ENCODE results near the gene TPCN1.
A peak's percentile ranks its signal among the peaks of the same experiment; 100 is the strongest.

Gene TPCN1

DNA sequence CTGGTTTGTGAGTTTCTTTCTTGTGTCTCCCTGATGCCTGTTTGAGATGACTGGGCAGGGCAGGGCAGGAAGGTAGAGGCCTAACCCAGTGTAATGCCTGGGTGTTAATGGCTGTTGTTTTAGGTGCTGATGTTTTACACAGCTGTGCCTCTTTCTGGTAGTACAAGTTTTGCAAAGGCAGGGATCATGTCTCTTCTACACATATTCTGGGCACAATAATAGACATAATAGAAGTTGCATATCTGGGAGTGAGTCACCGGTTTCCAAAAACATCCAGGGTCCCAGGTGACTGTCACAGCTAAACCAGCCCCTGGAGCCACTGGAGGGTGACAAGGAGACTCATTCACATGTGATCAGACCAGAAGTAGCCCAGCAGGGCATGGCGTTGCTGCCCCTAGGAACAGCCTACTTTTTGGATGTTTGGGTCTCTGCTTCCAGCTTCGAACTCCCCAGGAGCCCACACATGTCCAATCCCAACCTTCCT, 18.1 kb downstream of the TPCN1 start:
- no peaks in the 10 kb centered on the region for H3K27me3 ChIP-seq (ENCODE audit: control insufficient read depth in 5 of 5, insufficient read depth in 4 of 5, low read length in 5 of 5)
- H3K36me3 ChIP-seq (ENCODE audit: control insufficient read depth in 5 of 5, insufficient read depth in 5 of 5, low read length in 5 of 5): peaks cover 0 to 34% (median 10%) of the 10 kb centered on the region in 5 donors
- peaks cover 20 to 83% (median 67%) of the 10 kb centered on the region in 5 donors for H3K4me1 ChIP-seq (ENCODE audit: control insufficient read depth in 5 of 5, insufficient read depth in 5 of 5, low read length in 5 of 5)
- H3K9me3 ChIP-seq (ENCODE audit: control insufficient read depth in 5 of 5, low read length in 5 of 5): no peaks in the 10 kb centered on the region
- no peak overlapping the region for H3K4me3 ChIP-seq (ENCODE audit: low read depth in 1 of 5, low read length in 5 of 5)
- peak overlapping the region; percentile 89 for H3K27ac ChIP-seq (ENCODE audit: low read depth, low read length)
- H3K9ac ChIP-seq (ENCODE audit: low read length in 5 of 5): peak overlapping the region in 1 of 5 donors; percentile 20

DNA sequence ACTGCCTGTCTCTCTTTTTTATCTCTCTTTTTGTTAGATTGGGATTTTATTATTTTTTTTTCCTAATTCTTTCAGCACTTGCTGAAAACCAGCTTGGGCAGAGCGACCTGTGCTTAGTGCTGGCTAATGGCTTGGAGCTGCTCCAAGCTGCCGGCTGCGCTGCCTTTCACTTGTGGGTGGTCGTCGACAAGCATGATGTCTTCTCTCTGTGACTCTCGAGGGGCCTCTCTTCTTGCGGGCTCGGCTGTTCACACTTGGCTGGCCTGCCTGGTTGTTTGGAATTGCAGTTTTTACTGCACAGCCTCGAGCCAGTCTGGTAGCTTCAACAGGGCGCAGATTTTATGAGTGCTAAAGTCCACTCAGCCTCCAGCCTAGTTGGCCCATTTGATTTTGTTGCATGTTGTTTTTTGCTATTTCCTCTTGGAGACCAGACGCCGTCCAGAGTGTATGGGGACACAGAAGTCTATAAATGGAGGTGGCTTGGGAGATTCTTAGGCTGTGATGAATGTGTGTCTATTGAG, 18.6 kb downstream of the TPCN1 start:
- Histone ChIP-seq H3K27me3 (ENCODE audit: control insufficient read depth in 5 of 5, insufficient read depth in 4 of 5, low read length in 5 of 5) (no peaks in the 10 kb centered on the region), H3K36me3 (ENCODE audit: control insufficient read depth in 5 of 5, insufficient read depth in 5 of 5, low read length in 5 of 5) (peaks cover 0 to 30% (median 8%) of the 10 kb centered on the region in 5 donors), H3K4me3 (ENCODE audit: low read depth in 1 of 5, low read length in 5 of 5) (peak overlapping the region in 2 of 5 donors; percentile 10 to 42), H3K9ac (ENCODE audit: low read length in 5 of 5) (peak overlapping the region in 1 of 5 donors; percentile 20), H3K4me1 (ENCODE audit: control insufficient read depth in 5 of 5, insufficient read depth in 5 of 5, low read length in 5 of 5) (peaks cover 25 to 86% (median 73%) of the 10 kb centered on the region in 5 donors), H3K27ac (ENCODE audit: low read depth, low read length) (peak overlapping the region; percentile 89), H3K9me3 (ENCODE audit: control insufficient read depth in 5 of 5, low read length in 5 of 5) (no peaks in the 10 kb centered on the region)

DNA sequence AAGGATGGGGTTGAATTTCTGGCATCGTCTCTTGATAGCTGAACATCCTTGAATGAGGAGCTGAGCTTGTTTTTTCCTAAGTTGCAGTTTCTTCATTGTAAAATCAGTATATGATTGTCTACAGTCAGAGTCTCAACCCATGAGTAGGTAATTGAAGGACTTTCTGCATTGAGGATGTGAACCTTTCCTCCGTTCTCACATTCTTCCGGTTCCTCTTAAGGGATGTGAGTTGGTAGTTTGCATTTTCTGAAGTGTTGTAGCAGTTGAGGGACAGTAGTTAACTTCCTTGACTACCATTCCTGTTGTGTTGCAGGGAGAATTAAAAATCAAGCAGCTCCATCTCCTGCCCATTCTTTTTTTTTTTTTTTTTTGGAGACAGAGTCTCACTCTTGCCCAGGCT, 19.1 kb downstream of the TPCN1 start:
- H3K9ac ChIP-seq (ENCODE audit: low read length in 5 of 5): no peak overlapping the region
- H3K36me3 ChIP-seq (ENCODE audit: control insufficient read depth in 5 of 5, insufficient read depth in 5 of 5, low read length in 5 of 5): peaks cover 0 to 30% (median 8%) of the 10 kb centered on the region in 5 donors
- peaks cover 25 to 90% (median 75%) of the 10 kb centered on the region in 5 donors for H3K4me1 ChIP-seq (ENCODE audit: control insufficient read depth in 5 of 5, insufficient read depth in 5 of 5, low read length in 5 of 5)
- no peaks in the 10 kb centered on the region for H3K9me3 ChIP-seq (ENCODE audit: control insufficient read depth in 5 of 5, low read length in 5 of 5)
- peak overlapping the region; percentile 89 for H3K27ac ChIP-seq (ENCODE audit: low read depth, low read length)
- peak overlapping the region in 1 of 5 donors; percentile 10 for H3K4me3 ChIP-seq (ENCODE audit: low read depth in 1 of 5, low read length in 5 of 5)
- no peaks in the 10 kb centered on the region for H3K27me3 ChIP-seq (ENCODE audit: control insufficient read depth in 5 of 5, insufficient read depth in 4 of 5, low read length in 5 of 5)

DNA sequence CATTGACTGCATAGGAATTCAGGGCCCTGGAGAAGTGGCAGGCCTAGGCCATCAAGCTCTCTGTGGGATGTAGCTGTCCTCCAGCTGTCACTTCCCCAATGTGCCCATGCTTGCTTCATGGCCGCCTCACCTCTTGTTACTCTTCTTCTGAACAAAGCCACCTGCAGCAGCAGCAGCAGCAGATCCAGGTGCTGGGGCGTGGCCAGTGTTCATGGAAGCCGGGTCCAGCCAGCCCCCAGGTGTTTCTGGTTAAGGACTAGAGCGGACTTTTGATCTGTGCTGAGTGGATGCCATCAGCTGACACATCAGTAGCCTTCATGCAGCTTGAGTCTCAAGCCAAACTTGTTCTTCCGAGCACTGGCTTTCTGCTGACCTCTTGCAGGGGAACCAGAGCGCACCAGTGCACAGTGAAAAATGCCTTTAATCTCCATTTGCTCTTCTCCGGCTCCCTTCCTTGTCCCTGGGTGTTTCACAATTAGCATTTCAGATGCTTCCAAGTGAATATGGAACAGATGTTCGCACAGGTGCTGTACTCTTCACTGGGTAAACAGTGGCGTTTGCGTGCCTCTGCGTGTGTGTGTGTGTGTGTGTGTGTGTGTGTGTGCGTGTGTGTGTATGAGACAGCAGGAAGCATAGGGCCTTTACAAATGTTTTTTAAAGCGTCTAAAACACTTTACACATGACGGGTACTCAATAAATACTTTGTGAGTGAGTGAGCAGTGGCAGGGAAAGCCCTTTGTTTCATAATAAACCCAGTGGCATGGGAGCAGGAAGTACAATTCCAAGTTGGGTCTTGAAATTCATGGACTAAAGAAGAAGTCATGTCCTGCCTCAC, 20.1 kb downstream of the TPCN1 start:
- peak overlapping the region; percentile 37 for H3K27ac ChIP-seq (ENCODE audit: low read depth, low read length)
- H3K9me3 ChIP-seq (ENCODE audit: control insufficient read depth in 5 of 5, low read length in 5 of 5): no peaks in the 10 kb centered on the region
- peaks cover 29 to 91% (median 78%) of the 10 kb centered on the region in 5 donors for H3K4me1 ChIP-seq (ENCODE audit: control insufficient read depth in 5 of 5, insufficient read depth in 5 of 5, low read length in 5 of 5)
- no peaks in the 10 kb centered on the region for H3K27me3 ChIP-seq (ENCODE audit: control insufficient read depth in 5 of 5, insufficient read depth in 4 of 5, low read length in 5 of 5)
- H3K4me3 ChIP-seq (ENCODE audit: low read depth in 1 of 5, low read length in 5 of 5): no peak overlapping the region
- H3K9ac ChIP-seq (ENCODE audit: low read length in 5 of 5): no peak overlapping the region
- H3K36me3 ChIP-seq (ENCODE audit: control insufficient read depth in 5 of 5, insufficient read depth in 5 of 5, low read length in 5 of 5): peaks cover 0 to 23% (median 5%) of the 10 kb centered on the region in 5 donors

DNA sequence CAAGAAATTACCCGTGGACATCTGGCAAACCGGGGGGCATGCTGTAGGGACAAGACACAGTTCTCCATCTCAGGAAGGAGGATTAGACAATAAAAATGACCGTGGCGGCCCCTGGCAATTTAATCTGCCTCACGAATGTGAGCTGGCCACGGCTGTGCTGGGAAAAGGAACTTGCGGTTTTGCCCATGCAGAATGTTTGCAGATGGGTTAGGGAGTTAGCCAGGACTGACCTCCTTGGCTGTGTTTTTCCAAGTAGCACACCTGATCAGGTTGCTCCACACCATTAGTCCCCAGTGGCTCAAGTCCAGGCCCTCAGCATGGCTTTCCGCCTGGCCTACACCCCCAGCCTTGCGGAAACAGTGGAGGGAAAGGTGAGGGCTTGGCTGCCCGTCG, 20.8 kb downstream of the TPCN1 start:
- H3K27me3 ChIP-seq (ENCODE audit: control insufficient read depth in 5 of 5, insufficient read depth in 4 of 5, low read length in 5 of 5): no peaks in the 10 kb centered on the region
- no peak overlapping the region for H3K4me3 ChIP-seq (ENCODE audit: low read depth in 1 of 5, low read length in 5 of 5)
- peaks cover 27 to 91% (median 76%) of the 10 kb centered on the region in 5 donors for H3K4me1 ChIP-seq (ENCODE audit: control insufficient read depth in 5 of 5, insufficient read depth in 5 of 5, low read length in 5 of 5)
- H3K9ac ChIP-seq (ENCODE audit: low read length in 5 of 5): no peak overlapping the region
- peak overlapping the region; percentile 37 for H3K27ac ChIP-seq (ENCODE audit: low read depth, low read length)
- H3K36me3 ChIP-seq (ENCODE audit: control insufficient read depth in 5 of 5, insufficient read depth in 5 of 5, low read length in 5 of 5): peaks cover 0 to 28% (median 9%) of the 10 kb centered on the region in 5 donors
- H3K9me3 ChIP-seq (ENCODE audit: control insufficient read depth in 5 of 5, low read length in 5 of 5): no peaks in the 10 kb centered on the region

DNA sequence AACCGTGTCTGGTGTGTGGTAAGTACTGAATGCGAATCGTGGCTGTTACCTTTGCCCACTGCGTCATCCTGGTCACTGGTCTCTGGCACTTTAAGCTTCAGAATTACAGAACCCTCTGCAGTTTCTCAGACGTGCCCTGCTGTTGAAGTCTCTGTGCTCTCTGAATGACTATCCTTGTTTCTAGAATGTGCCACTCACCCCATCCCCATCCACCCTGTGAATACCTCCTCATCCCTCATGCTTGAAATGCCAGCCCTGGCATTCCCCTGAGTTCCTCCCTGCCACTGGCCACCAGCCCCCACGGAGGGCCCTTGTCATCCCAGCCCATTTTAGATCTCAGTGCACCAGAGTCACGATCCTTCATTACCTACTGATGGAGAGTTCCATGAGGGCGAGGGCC, 21.3 kb downstream of the TPCN1 start:
- no peaks in the 10 kb centered on the region for H3K27me3 ChIP-seq (ENCODE audit: control insufficient read depth in 5 of 5, insufficient read depth in 4 of 5, low read length in 5 of 5)
- no peak overlapping the region for H3K27ac ChIP-seq (ENCODE audit: low read depth, low read length)
- H3K36me3 ChIP-seq (ENCODE audit: control insufficient read depth in 5 of 5, insufficient read depth in 5 of 5, low read length in 5 of 5): peaks cover 0 to 33% (median 9%) of the 10 kb centered on the region in 5 donors
- H3K4me3 ChIP-seq (ENCODE audit: low read depth in 1 of 5, low read length in 5 of 5): no peak overlapping the region
- H3K9ac ChIP-seq (ENCODE audit: low read length in 5 of 5): no peak overlapping the region
- H3K4me1 ChIP-seq (ENCODE audit: control insufficient read depth in 5 of 5, insufficient read depth in 5 of 5, low read length in 5 of 5): peaks cover 29 to 85% (median 73%) of the 10 kb centered on the region in 5 donors
- no peaks in the 10 kb centered on the region for H3K9me3 ChIP-seq (ENCODE audit: control insufficient read depth in 5 of 5, low read length in 5 of 5)

DNA sequence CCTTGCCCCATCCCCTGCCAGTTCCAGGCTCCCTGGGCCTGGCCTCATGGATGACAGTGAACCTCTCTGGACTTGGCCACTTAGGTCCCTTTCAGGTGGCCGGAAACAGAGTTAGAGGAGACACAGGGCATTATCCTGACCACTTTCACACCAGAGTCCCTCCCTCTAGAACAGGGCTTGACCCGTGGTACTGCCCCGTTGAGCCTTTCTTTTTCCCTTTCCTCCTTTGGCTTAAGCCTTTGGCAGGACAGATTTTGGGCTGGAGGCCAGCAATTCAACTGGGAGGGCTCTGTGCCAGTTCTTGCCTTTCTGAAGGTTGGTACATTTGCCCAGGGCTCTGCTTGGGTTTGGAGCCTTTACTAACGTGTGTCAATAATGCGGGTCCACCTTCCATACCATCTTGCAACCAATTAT, 22.8 kb downstream of the TPCN1 start:
- Histone ChIP-seq H3K27me3 (ENCODE audit: control insufficient read depth in 5 of 5, insufficient read depth in 4 of 5, low read length in 5 of 5) (no peaks in the 10 kb centered on the region), H3K36me3 (ENCODE audit: control insufficient read depth in 5 of 5, insufficient read depth in 5 of 5, low read length in 5 of 5) (peaks cover 0 to 38% (median 13%) of the 10 kb centered on the region in 5 donors), H3K9me3 (ENCODE audit: control insufficient read depth in 5 of 5, low read length in 5 of 5) (no peaks in the 10 kb centered on the region), H3K4me3 (ENCODE audit: low read depth in 1 of 5, low read length in 5 of 5) (peak overlapping the region in 3 of 5 donors; percentile 8 to 17 (median 11)), H3K4me1 (ENCODE audit: control insufficient read depth in 5 of 5, insufficient read depth in 5 of 5, low read length in 5 of 5) (peaks cover 29 to 72% (median 60%) of the 10 kb centered on the region in 5 donors), H3K9ac (ENCODE audit: low read length in 5 of 5) (no peak overlapping the region), H3K27ac (ENCODE audit: low read depth, low read length) (peak overlapping the region; percentile 46)

DNA sequence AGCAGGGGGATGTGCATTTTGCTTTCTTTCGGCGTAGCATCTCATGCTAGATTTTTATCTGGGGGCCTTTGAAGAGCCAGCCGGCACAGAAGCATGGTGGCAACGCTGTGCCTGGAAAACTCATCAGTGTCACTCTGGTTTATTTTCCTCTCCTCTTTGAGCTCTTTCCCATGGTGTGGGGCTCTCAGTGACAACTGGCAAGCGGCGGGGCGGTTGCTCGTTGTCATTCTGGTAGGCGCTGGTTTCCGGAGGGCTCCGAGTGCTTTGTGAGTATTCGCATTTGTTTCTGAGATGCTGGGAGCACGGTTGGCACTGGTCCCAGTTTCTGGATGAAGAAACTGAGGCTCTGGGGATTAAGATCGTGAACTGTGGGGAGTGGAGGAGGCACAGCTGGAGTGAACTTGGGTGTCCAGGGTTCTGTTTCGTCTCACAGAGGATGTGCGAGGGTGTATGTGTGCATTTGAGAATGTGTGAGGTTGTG, 23.3 kb downstream of the TPCN1 start:
- Histone ChIP-seq H3K9ac (ENCODE audit: low read length in 5 of 5) (no peak overlapping the region), H3K4me1 (ENCODE audit: control insufficient read depth in 5 of 5, insufficient read depth in 5 of 5, low read length in 5 of 5) (peaks cover 25 to 67% (median 55%) of the 10 kb centered on the region in 5 donors), H3K9me3 (ENCODE audit: control insufficient read depth in 5 of 5, low read length in 5 of 5) (no peaks in the 10 kb centered on the region), H3K27me3 (ENCODE audit: control insufficient read depth in 5 of 5, insufficient read depth in 4 of 5, low read length in 5 of 5) (no peaks in the 10 kb centered on the region), H3K4me3 (ENCODE audit: low read depth in 1 of 5, low read length in 5 of 5) (peak overlapping the region in 3 of 5 donors; percentile 6 to 17 (median 8)), H3K36me3 (ENCODE audit: control insufficient read depth in 5 of 5, insufficient read depth in 5 of 5, low read length in 5 of 5) (peaks cover 0 to 38% (median 18%) of the 10 kb centered on the region in 5 donors), H3K27ac (ENCODE audit: low read depth, low read length) (peak overlapping the region; percentile 46)

- Histone ChIP-seq H3K27ac (ENCODE audit: low read depth, low read length) (peak overlapping the region; percentile 0), H3K9ac (ENCODE audit: low read length in 5 of 5) (no peak overlapping the region), H3K36me3 (ENCODE audit: control insufficient read depth in 5 of 5, insufficient read depth in 5 of 5, low read length in 5 of 5) (peaks cover 0 to 48% (median 25%) of the 10 kb centered on the region in 5 donors), H3K4me3 (ENCODE audit: low read depth in 1 of 5, low read length in 5 of 5) (peak overlapping the region; percentile 6 to 45 (median 23)), H3K4me1 (ENCODE audit: control insufficient read depth in 5 of 5, insufficient read depth in 5 of 5, low read length in 5 of 5) (peaks cover 17 to 53% (median 42%) of the 10 kb centered on the region in 5 donors), H3K27me3 (ENCODE audit: control insufficient read depth in 5 of 5, insufficient read depth in 4 of 5, low read length in 5 of 5) (no peaks in the 10 kb centered on the region), H3K9me3 (ENCODE audit: control insufficient read depth in 5 of 5, low read length in 5 of 5) (no peaks in the 10 kb centered on the region)
Observed at GRCh38 chr12:113245695-113246477, 24.6 kb downstream of the TPCN1 start.
